ENCODE results near the gene PIK3R3. TPM values are rescaled to one million over a fixed set of nuclear protein-coding genes. Genes with fewer than 3 reads are reported as not detected.

PIK3R3 gene
- total RNA-seq, 3 donors from 2014 or later (not counting 1 experiment from before 2014, with no cell fraction given) = 5.2 to 6.2 (median 5.4) TPM

DNA sequence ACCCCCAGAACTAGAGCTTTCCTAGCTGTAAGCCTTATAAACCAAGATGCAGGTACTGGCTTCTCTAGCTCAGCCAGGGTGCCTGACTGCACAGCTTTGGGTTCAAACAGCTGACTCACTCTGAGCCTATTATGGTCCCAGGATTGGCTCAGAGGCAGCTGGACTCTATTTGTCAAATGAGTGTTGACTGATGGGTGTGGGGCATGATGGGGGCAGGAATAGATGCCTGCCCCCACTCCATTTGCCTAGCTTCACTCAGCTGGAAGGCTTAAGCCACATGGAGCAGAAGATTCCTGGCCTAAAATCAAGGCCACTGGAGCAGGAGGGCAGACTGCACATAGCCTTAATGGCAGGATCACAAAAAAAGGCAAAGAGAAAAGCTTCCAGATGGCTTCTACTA is 90.5 kb downstream of the PIK3R3 start:
- H3K9me3 ChIP-seq (ENCODE audit: control insufficient read depth, insufficient read depth, low read length) = no peaks in the 10 kb centered on the region
- no peaks in the 10 kb centered on the region for H3K36me3 ChIP-seq (ENCODE audit: control insufficient read depth, insufficient read depth, low read length)
- peaks cover 8% of the 10 kb centered on the region for H3K4me1 ChIP-seq (ENCODE audit: control insufficient read depth, insufficient read depth, low read length)
- no peak overlapping the region for H3K27ac Mint-ChIP-seq
- H3K27ac ChIP-seq (ENCODE audit: low read length) = no peak overlapping the region
- no peaks in the 10 kb centered on the region for H3K36me3 Mint-ChIP-seq
- H3K9me3 Mint-ChIP-seq = no peaks in the 10 kb centered on the region
- no peaks in the 10 kb centered on the region for H3K27me3 ChIP-seq (ENCODE audit: control insufficient read depth, insufficient read depth, low read length)
- H3K4me1 Mint-ChIP-seq = peaks cover 9 to 10% of the 10 kb centered on the region in 2 donors
- H3K4me3 Mint-ChIP-seq = no peak overlapping the region
- TF ChIP-seq, protein P1, sequence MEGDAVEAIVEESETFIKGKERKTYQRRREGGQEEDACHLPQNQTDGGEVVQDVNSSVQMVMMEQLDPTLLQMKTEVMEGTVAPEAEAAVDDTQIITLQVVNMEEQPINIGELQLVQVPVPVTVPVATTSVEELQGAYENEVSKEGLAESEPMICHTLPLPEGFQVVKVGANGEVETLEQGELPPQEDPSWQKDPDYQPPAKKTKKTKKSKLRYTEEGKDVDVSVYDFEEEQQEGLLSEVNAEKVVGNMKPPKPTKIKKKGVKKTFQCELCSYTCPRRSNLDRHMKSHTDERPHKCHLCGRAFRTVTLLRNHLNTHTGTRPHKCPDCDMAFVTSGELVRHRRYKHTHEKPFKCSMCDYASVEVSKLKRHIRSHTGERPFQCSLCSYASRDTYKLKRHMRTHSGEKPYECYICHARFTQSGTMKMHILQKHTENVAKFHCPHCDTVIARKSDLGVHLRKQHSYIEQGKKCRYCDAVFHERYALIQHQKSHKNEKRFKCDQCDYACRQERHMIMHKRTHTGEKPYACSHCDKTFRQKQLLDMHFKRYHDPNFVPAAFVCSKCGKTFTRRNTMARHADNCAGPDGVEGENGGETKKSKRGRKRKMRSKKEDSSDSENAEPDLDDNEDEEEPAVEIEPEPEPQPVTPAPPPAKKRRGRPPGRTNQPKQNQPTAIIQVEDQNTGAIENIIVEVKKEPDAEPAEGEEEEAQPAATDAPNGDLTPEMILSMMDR (IDR thresholded peaks at IDR 0.05) = no peak
- intact Hi-C loops (cut with micrococcal nuclease) = no loop called here
- ATAC-seq (no peak), DNase-seq (no peak)
- no peaks in the 10 kb centered on the region for H3K27me3 Mint-ChIP-seq (ENCODE audit: low read depth in 2 of 2)
- no peak overlapping the region for H3K4me3 ChIP-seq (ENCODE audit: low read length)

DNA sequence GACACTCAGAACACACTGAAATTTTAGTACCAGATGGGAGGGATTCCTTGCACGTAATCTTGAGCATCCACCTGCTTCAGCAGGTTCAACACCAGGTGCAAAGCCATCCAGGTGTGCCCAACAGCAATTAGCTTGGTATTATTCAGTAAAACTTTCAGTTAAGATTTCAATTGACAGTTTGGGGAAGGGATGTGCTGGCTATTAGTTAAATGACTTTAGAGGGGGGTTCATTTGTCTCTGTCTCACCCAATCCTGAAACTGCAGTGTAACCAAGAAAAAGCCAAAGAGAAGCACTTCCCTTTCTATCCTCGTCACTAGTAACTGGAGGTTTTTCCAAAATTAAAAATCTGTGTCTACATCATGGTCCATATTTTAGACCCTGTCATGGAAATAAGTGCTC is 90.9 kb downstream of the PIK3R3 start:
- no peaks in the 10 kb centered on the region for H3K9me3 Mint-ChIP-seq
- Histone ChIP-seq H3K36me3 (ENCODE audit: control insufficient read depth, insufficient read depth, low read length) (no peaks in the 10 kb centered on the region), H3K27me3 (ENCODE audit: control insufficient read depth, insufficient read depth, low read length) (no peaks in the 10 kb centered on the region), H3K4me3 (ENCODE audit: low read length) (no peak overlapping the region), H3K4me1 (ENCODE audit: control insufficient read depth, insufficient read depth, low read length) (peaks cover 9% of the 10 kb centered on the region), H3K27ac (ENCODE audit: low read length) (no peak overlapping the region), H3K9me3 (ENCODE audit: control insufficient read depth, insufficient read depth, low read length) (no peaks in the 10 kb centered on the region)
- no peak overlapping the region for H3K27ac Mint-ChIP-seq
- peaks cover 9 to 10% of the 10 kb centered on the region in 2 donors for H3K4me1 Mint-ChIP-seq
- WGBS (ENCODE audit: insufficient coverage) = 72% methylated on average over 2 of the region's 2 CpGs
- ATAC-seq (no peak), DNase-seq (no peak)
- no peak overlapping the region for H3K4me3 Mint-ChIP-seq
- no peaks in the 10 kb centered on the region for H3K36me3 Mint-ChIP-seq
- TF ChIP-seq, protein P1 (IDR thresholded peaks at IDR 0.05) = no peak
- H3K27me3 Mint-ChIP-seq (ENCODE audit: low read depth in 2 of 2) = no peaks in the 10 kb centered on the region
- intact Hi-C loops (cut with micrococcal nuclease) = no loop called here

DNA sequence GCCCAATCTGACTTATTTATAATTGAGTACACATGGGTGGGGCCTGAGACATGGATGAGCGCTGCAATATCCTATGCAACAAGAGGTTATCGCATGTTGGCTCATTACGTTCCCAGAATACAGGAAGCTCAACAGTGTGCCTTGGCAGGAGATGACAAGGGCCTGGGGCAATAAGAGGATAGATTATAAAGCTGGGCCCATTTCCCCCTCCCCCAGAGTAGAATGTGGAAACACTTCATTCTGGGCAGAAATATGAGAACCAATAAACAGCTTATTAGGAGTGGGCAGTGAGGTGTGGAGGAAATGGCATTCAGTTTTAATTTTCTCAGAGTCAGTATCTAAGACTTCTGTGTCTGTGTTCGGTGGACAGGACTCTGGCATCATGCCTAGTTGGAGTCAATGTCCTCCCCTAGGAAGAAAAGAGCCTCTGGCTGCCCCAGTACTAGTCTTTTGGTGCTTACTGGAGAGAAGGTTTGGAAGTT is 92.8 kb downstream of the PIK3R3 start:
- H3K27ac Mint-ChIP-seq = no peak overlapping the region

More for the DNA sequence above, 92.8 kb downstream of the PIK3R3 start:
- no peaks in the 10 kb centered on the region for H3K36me3 ChIP-seq (ENCODE audit: control insufficient read depth, insufficient read depth, low read length)
- peaks cover 9 to 10% of the 10 kb centered on the region in 2 donors for H3K4me1 Mint-ChIP-seq
- H3K4me3 ChIP-seq (ENCODE audit: low read length) = no peak overlapping the region
- no peaks in the 10 kb centered on the region for H3K9me3 Mint-ChIP-seq
- intact Hi-C loops (cut with micrococcal nuclease) = no loop called here
- H3K36me3 Mint-ChIP-seq = no peaks in the 10 kb centered on the region
- H3K27ac ChIP-seq (ENCODE audit: low read length) = no peak overlapping the region
- TF ChIP-seq, protein P1 (IDR thresholded peaks at IDR 0.05) = no peak
- H3K9me3 ChIP-seq (ENCODE audit: control insufficient read depth, insufficient read depth, low read length) = no peaks in the 10 kb centered on the region
- WGBS (ENCODE audit: insufficient coverage) = 80% methylated on average over 4 of the region's 4 CpGs
- H3K27me3 ChIP-seq (ENCODE audit: control insufficient read depth, insufficient read depth, low read length) = no peaks in the 10 kb centered on the region
- ATAC-seq (no peak), DNase-seq (no peak)
- peaks cover 9% of the 10 kb centered on the region for H3K4me1 ChIP-seq (ENCODE audit: control insufficient read depth, insufficient read depth, low read length)
- no peaks in the 10 kb centered on the region for H3K27me3 Mint-ChIP-seq (ENCODE audit: low read depth in 2 of 2)
- no peak overlapping the region for H3K4me3 Mint-ChIP-seq
